Amniotic epithelial cell (primary cell): ENCODE data around the gene KCMF1.

ENCODE experiments used
- DNase-seq: peaks from one replicate; pipeline ENCODE4 v3.0.0-alpha.2; 2010; ENCODE audit warnings: low read depth

The KCMF1 gene

GRCh38 chr2:84956334-84957297 is 14.3 kb upstream of the KCMF1 start:
- DNase-seq: no peak

DNA sequence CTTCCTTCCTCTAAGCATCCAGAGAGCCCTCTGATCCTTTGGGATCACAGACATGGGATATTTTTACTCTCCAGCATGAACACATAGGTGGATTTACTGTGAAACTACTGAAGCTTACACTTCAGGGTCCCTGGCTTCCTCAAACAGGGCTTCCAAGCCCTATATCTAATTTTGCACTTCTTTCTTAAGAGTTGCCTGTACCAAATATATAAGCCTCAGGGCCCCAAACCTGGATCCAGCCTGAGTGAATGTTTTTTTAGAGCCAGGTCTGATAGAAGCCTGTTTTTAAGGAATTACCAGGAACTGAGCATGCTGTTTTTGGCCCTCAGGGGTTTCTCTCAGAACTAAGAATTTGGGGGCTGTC is 13.2 kb upstream of the KCMF1 start:
- DNase-seq: no peak

- peak; percentile 84 for DNase-seq
These were observed 12.6 kb upstream of the KCMF1 start for GRCh38 chr2:84958135-84959059.

GRCh38 chr2:84959095-84959565 is 11.8 kb upstream of the KCMF1 start:
- DNase-seq: peak; percentile 87

GRCh38 chr2:84959566-84960506 is 11.1 kb upstream of the KCMF1 start:
- peak; percentile 55 for DNase-seq

DNA sequence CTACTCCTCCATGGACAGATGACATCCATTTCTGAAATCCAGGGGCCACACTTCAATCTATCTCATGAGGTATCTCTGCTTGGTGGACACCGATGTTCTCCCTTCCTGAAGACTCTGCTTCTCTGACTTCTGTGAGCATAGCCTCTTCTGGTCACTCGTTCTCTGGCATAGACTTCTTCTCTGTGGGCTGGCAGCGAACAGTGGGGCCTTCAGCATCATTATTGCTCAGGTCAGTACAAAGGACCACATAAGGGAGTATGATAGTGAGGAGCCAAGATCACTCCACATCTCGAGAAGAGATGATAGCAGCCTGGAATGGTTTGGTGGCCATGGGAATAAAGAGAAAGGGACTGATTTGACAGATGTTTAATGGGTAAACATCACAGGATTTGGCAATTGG is 8.0 kb upstream of the KCMF1 start:
- no peak for DNase-seq

DNA sequence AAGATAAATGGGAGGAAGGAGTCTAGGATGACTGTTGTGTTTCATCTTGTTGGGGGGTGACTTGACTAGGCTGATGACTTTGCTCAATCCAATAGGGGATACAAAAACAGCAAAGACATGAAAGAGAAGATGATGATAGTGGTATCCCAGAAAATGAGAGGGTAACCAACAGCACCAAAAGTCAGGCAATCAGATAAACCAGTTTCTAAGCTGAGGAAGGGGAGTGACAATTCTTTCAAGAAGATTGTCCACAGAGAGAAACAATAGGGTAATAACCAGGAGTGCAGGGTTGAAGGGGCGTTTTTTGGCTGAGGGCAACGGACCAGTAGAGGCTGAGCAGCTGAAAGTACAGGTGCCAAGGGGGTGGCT is 7.7 kb upstream of the KCMF1 start:
- DNase-seq: no peak

GRCh38 chr2:84963692-84964405 is 7.1 kb upstream of the KCMF1 start:
- DNase-seq: peak; percentile 99

- no peak for DNase-seq
These were observed 6.4 kb upstream of the KCMF1 start for GRCh38 chr2:84964406-84965191.

DNA sequence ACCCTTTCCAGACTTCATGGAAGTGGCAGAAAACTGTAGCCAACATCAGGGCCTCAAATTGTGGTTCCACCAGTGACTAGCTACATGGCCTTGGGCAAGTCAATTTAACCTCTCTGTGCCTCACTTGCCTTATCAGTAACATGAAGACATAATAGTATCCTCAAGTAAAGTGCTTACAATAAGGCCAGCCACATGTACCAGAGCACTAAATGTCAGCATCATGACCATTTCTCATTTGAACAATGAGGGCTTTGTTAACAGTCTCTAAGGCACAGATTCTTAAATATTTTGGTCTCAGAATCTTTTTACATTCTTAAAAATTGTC is 5.8 kb upstream of the KCMF1 start:
- no peak for DNase-seq

GRCh38 chr2:84965827-84966226 is 5.1 kb upstream of the KCMF1 start:
- DNase-seq: no peak

GRCh38 chr2:84966731-84967130 is 4.2 kb upstream of the KCMF1 start:
- DNase-seq: no peak

- DNase-seq: no peak
These were observed 1.3 kb upstream of the KCMF1 start for GRCh38 chr2:84969511-84970209.

GRCh38 chr2:84970210-84970867 is 622 bp upstream of the KCMF1 start:
- DNase-seq: peak; percentile 46

GRCh38 chr2:84971510-84972206 is 697 bp downstream of the KCMF1 start:
- no peak for DNase-seq

DNA sequence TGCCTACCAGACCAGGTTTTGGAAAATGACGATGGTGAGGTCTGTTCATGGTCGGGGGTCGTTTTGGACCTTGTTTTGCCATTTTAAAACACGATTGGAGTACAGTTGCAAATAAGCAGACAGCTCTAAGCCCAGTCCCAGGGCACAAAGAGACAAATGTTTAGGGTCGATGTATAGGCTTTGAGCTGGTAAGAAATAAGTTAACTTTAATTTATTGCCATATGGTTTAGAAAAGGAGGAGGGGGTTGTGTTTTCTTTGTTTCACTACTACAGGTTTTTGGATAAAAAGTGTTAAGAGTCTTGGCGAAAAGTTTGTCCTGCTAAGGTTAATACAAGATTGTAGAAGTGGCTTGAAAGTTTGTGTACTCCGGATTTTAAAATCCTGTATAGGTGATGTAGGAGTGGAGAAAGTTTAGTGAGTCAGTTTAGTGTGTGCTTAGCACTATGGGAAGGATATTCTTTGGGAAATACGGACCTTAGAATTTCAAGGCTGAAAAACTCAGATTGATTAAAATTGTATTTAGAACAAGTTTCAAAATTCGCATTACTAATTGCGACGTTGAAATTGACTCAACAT is 1.3 kb downstream of the KCMF1 start:
- no peak for DNase-seq

DNA sequence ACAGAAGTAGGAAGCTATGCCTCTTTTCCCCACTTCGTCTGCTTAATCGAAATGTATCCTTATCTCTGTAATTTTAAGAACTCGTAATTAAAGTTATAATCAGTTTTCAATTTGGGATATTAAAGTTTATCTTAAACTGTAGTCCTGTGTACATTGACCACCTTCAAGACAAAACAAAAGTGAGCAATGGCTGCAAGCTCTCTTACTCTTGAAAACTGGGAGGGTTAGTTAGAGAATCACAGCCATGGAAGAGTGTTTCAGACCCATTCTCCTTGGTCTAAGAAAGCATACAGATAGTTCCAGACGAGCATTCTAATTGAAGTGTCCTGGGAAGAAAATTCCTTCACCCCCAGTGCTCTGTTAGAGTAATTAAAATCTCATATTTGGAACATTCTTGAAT is 2.0 kb downstream of the KCMF1 start:
- no peak for DNase-seq
